Adrenal gland (tissue), 12 donors: ENCODE results near the gene APOF. TPM values are rescaled to one million over a fixed set of nuclear protein-coding genes. Genes with fewer than 3 reads are reported as not detected.

Experiments
- DNase-seq, 7 donors: peaks; one replicate each; pipeline ENCODE4 v3.0.0-alpha.2; 2019 to 2020
- H3K27ac ChIP-seq, 5 donors: fragments of 200-600 bp; sonication (generic) in 4 of 5; 1 replicate in 3 of 5; 2 replicates in 2 of 5; pipeline versions ENCODE4 v1.5.1 to v1.8.0; 2016 to 2020; ENCODE audit warnings: mild to moderate bottlenecking in 1 of 5
- H3K27me3 ChIP-seq: fragments of 200-600 bp; 2 replicates; pipeline ENCODE4 v1.8.0; 2021
- H3K36me3 ChIP-seq, 2 donors: fragments of 200-600 bp; replicated peaks in 1 of 2; 1 replicate in 1 of 2; 2 replicates in 1 of 2; pipeline versions ENCODE4 v1.5.1 to v1.8.0; 2018 to 2022
- H3K4me1 ChIP-seq, 2 donors: fragments of 200-600 bp; replicated peaks in 1 of 2; 1 replicate in 1 of 2; 2 replicates in 1 of 2; pipeline versions ENCODE4 v1.5.1 to v1.8.0; 2018 to 2021
- H3K4me3 ChIP-seq, 4 donors: fragments of 200-600 bp; sonication (generic) in 3 of 4; one replicate each; pipeline ENCODE4 v1.5.1; 2016 to 2018
- H3K9me3 ChIP-seq, 3 donors: fragments of 200-600 bp; sonication (generic) in 1 of 3; replicated peaks in 1 of 3; 1 replicate in 2 of 3; 2 replicates in 1 of 3; pipeline versions ENCODE4 v1.5.1 to v1.8.0; 2016 to 2021
- POLR2A ChIP-seq, 2 donors: fragments of 450-650 bp; IDR thresholded peaks; one replicate each; pipeline ENCODE4 v1.6.1; 2017; ENCODE audit warnings: antibody characterized with exemption in 2 of 2, mild to moderate bottlenecking in 2 of 2, moderate library complexity in 1 of 2
- WGBS, 4 donors: extraction: QIAGEN DNeasy Blood & Tissue Kit in 2 of 4; methylation state at CpG; one replicate each; pipeline versions ENCODE4 v1.1.5 to v1.1.7; 2013 to 2017; 5-methylcytosine and 5-hydroxymethylcytosine counted together
- intact Hi-C, 2 donors: fragments of 100-400 bp; cut with DNase I; formaldehyde crosslinking; loops; one replicate each; pipeline versions ENCODE4 v1.14.1 to v1.15.0; 2022 to 2023
- polyA plus RNA-seq, 3 donors: library from polyadenylated mRNA; stranded (reverse); fragments of 200-250 nt in 2 of 3; fragments of 350-450 nt in 1 of 3; fragmentation: Illumina TruSeq in 1 of 3; extraction: RNeasy Lipid Tissue Mini Kit (QIAGEN cat#74804) in 1 of 3; gene quantifications; one replicate each; pipeline ENCODE4 v1.2.3, GENCODE V29; 2013 to 2014
- total RNA-seq, 9 donors: library from RNA; depleted of rRNA in 4 of 9; stranded (reverse); fragments of >200 nt in 4 of 9; fragments of 120-200 nt in 1 of 9; fragmentation: NEBNext Ultra II Directional in 1 of 9; extraction: Animal tissue kit (Norgen Biotek cat#: 25700) in 1 of 9; gene quantifications; one replicate each; pipeline versions ENCODE4 v1.1.0 to v1.2.4, GENCODE V29; 2013 to 2023
- TF ChIP-seq, protein P1 (sequence below), 6 experiments: fragments of 450-650 bp in 4 of 6; fragments of 200-600 bp in 2 of 6; sonication (generic) in 1 of 6; IDR thresholded peaks; 1 replicate in 5 of 6; 2 replicates in 1 of 6; pipeline versions ENCODE4 v1.5.1 to v1.8.0; 2016 to 2021; ENCODE audit warnings: antibody characterized with exemption in 6 of 6, mild to moderate bottlenecking in 2 of 6, moderate library complexity in 1 of 6
- donor health status: healthy with polysubstance abuse.
- donor health status: Bipolar disorder and iron deficiency.
- donor health status: DM: yes; HTN: yes; CAD: no.
- donor health status: DM: no; HTN: no; CAD: no.
- donor health status: DM: no; HTN: no; CAD: no.
- donor health status: DM: yes; HTN: yes; CAD: no.

The APOF gene
- total and polyA plus RNA-seq, 12 donors: 0.24 TPM; not detected in 11

GRCh38 chr12:56321027-56321426 is 41.6 kb downstream of the APOF start:
- WGBS, 4 donors: 30 to 47% (median 34%) methylated on average over 2 of the region's 2 CpGs
- H3K4me3 ChIP-seq: no peak overlapping the region
- no peaks in the 10 kb centered on the region for H3K9me3 ChIP-seq
- no peak for TF ChIP-seq POLR2A (IDR thresholded peaks at IDR 0.05)
- TF ChIP-seq, protein P1, sequence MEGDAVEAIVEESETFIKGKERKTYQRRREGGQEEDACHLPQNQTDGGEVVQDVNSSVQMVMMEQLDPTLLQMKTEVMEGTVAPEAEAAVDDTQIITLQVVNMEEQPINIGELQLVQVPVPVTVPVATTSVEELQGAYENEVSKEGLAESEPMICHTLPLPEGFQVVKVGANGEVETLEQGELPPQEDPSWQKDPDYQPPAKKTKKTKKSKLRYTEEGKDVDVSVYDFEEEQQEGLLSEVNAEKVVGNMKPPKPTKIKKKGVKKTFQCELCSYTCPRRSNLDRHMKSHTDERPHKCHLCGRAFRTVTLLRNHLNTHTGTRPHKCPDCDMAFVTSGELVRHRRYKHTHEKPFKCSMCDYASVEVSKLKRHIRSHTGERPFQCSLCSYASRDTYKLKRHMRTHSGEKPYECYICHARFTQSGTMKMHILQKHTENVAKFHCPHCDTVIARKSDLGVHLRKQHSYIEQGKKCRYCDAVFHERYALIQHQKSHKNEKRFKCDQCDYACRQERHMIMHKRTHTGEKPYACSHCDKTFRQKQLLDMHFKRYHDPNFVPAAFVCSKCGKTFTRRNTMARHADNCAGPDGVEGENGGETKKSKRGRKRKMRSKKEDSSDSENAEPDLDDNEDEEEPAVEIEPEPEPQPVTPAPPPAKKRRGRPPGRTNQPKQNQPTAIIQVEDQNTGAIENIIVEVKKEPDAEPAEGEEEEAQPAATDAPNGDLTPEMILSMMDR (IDR thresholded peaks at IDR 0.05): no peak
- peaks cover 0 to 57% of the 10 kb centered on the region in 2 donors for H3K36me3 ChIP-seq
- peak; percentile 26 to 86 (median 79) for DNase-seq
- H3K27me3 ChIP-seq: no peaks in the 10 kb centered on the region
- intact Hi-C loops: loop anchor here in 1 of 2 donors (10.0 kb wide), 1 partner anchor 144 kb away; the partner anchor contains the start of gene SPRYD4
- peak overlapping the region in 3 of 5 donors; percentile 36 to 68 (median 49) for H3K27ac ChIP-seq
- H3K4me1 ChIP-seq: peaks cover 0 to 6% of the 10 kb centered on the region in 2 donors

DNA sequence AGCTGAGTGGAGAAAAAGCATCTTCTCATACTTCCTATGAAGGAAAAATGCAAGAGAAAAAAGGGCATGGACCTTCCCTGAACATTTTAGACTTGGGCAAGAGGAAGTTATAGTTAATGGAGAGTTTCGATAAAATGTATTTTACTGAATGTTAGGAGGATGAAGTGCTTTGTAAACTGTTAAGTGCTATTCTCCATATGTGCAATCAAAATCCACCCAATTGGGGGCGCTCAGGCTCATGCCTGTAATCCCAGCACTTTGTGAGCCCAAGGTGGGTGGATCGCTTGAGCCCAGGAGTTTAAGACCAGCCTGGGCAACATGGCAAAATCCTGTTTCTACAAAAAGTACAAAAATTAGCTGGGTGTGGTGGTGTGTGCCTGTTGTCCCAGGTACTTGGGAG is 45.0 kb downstream of the APOF start:
- H3K27me3 ChIP-seq: no peaks in the 10 kb centered on the region
- peaks cover 0 to 36% of the 10 kb centered on the region in 2 donors for H3K36me3 ChIP-seq
- H3K27ac ChIP-seq: no peak overlapping the region
- peaks cover 7 to 15% of the 10 kb centered on the region in 2 donors for H3K4me1 ChIP-seq
- no peaks in the 10 kb centered on the region for H3K9me3 ChIP-seq
- no peak overlapping the region for H3K4me3 ChIP-seq
- 94 to 98% (median 95%) methylated on average over 3 of the region's 3 CpGs for WGBS, 4 donors
- TF ChIP-seq, protein P1 (IDR thresholded peaks at IDR 0.05): no peak
- no peak for TF ChIP-seq POLR2A (IDR thresholded peaks at IDR 0.05)
- intact Hi-C loops: no loop called here
- DNase-seq: no peak

DNA sequence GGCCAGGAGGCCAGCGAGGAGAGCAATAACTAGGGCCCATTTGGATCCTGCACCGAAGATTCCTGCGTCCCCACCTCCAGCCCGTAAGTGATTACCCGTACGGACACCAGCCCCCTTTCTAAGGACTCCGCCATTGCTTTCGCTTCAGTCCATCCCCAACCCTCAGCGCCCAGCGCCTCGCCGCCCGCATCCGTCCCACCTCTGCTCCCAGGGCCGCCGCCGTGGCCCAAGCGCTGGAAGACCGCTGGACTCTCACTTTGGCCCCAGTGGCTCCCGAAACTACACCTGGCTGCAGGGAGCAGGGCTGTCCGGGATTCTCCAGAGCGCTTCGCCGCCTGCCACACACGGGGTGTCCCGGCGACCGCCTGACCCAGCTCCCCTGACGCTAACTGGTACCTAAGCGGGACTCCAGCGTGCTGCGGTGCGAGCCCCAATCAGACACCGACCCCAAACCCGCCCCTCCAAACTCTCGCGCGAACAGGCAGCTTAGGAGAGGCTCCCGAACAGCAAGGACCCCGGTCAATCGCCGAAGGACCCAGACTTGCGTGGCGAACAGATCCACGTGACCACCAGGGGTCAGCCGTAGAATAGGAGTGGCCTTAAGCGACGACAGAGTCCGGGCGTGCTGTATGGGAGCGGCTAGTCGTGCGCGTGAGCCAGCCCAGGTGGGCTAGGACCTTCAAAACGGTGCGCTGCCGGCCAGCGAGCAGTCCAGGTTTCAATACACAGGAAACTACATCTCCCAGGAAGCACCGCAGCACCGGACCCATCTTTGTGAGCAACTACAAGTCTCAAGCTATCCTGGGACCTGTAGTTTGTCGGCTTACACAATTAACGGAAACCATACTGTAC is 46.8 kb downstream of the APOF start, which contains the start of gene CNPY2:
Gene CNPY2, minus strand, starts transcription at position 367 of the 852 bp plus-strand sequence. CDS start 771 bp downstream, outside the sequence.
- Histone ChIP-seq H3K9me3 (no peaks in the 10 kb centered on the region), H3K4me3 (peak within 1 kb of the TSS; percentile 31 to 93 (median 62)), H3K36me3 (peaks cover 0 to 41% of the 10 kb centered on the region in 2 donors), H3K27me3 (no peaks in the 10 kb centered on the region), H3K4me1 (peaks cover 7 to 15% of the 10 kb centered on the region in 2 donors), H3K27ac (peak within 1 kb of the TSS; percentile 67 to 97 (median 90))
- DNase-seq: peak; percentile 94 to 99 (median 98)
- TF ChIP-seq, protein P1 (IDR thresholded peaks at IDR 0.05): peak in 3 of 6 experiments; percentile 10 to 32 (median 26)
- peak; percentile 48 to 90 for TF ChIP-seq POLR2A (IDR thresholded peaks at IDR 0.05)
- intact Hi-C loops: no loop called here
- WGBS, 4 donors: 0 to 1% (median 0%) methylated on average over 15 to 62 of the region's 62 CpGs

DNA sequence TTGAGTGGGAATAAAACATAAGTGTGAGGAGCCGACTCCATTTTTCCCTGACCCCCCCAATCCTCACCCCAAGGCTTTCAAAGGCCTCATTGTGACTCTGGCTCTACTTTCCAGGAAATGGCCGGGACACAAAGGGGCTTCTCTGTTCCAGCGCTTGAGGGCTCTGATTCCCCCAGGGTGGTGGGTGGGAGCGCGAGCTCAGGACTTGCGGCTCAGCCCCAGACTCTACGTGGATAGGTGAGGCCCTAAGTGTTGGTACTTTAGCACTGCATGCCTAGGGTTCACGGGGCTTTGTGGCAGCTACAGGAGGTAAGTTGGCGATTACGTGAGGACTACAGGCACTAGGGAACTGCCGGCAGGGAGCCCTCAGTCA is 47.4 kb downstream of the APOF start:
- Histone ChIP-seq H3K4me3 (peak overlapping the region; percentile 16 to 93 (median 61)), H3K4me1 (peaks cover 7 to 15% of the 10 kb centered on the region in 2 donors), H3K27me3 (no peaks in the 10 kb centered on the region), H3K36me3 (peaks cover 0 to 47% of the 10 kb centered on the region in 2 donors), H3K9me3 (no peaks in the 10 kb centered on the region), H3K27ac (peak overlapping the region; percentile 67 to 97 (median 90))
- intact Hi-C loops: no loop called here
- 0 to 2% (median 2%) methylated on average over 1 to 11 of the region's 11 CpGs for WGBS, 4 donors
- TF ChIP-seq, protein P1 (IDR thresholded peaks at IDR 0.05): no peak
- no peak for TF ChIP-seq POLR2A (IDR thresholded peaks at IDR 0.05)
- peak in 1 of 7 donors; percentile 39 for DNase-seq
